Activated CD8-positive, alpha-beta memory T cell treated with anti-CD3 and anti-CD28 coated beads, Interleukin-2, amount 50 U/mL, for 48 hours (primary cell): Measurements from ENCODE around the gene BEND5.

ENCODE experiments used
- DNase-seq: peaks from one replicate; pipeline ENCODE4 v3.0.0-alpha.2; 2020

BEND5 gene

DNA sequence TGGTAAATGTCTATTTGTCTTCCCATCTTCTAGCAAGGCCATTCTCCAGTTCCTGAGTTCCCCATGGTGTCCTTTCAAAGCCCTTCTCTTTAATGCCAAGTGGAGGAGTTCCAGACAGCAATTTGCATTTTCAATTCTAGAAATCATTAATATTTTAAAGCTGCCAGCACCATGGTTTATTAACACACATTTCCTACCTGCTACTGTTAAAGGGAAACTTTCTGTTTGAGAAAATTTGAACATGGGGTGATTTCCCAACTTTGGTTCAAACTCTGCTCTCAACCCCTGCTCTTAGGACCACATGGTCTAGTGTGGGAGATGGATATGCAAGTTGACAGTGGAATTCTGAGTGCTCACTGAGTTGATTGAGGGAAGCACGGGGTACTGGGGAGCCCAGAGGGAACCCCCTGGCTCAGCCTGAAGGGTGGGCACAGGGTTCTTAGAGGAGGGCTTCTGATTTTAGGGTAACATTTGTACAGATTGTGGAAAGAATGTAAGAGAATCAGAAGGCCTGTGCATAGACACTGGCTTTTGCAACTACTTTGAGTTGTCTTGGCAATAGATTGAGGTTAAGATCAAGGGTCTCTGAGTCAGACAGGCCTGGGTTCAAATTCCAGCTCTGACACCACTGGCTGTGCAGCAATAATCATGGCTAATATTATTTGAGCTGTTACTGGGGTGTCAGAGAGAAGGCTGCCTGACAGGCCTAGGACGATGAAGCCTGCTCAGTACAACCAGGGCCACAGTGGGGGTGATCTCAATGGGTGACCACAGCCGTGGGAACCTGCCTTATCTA is 97.8 kb downstream of the BEND5 start:
- no peak for DNase-seq
